Activated CD4-positive, alpha-beta T cell treated with anti-CD3 and anti-CD28 coated beads, Interleukin-2, Interleukin-4, amounts not matched to agents 100 ng/mL and 50 ng/mL, durations not matched to agents 16 hours and 8 hours (primary cell): ENCODE results near the gene KLHL14.

ENCODE experiments used
- DNase-seq: peaks from one replicate; pipeline ENCODE4 v3.0.0-alpha.2; 2020; ENCODE audit warnings: low spot score

The KLHL14 gene

GRCh38 chr18:32634876-32635431 is 137.9 kb downstream of the KLHL14 start:
- no peak for DNase-seq

DNA sequence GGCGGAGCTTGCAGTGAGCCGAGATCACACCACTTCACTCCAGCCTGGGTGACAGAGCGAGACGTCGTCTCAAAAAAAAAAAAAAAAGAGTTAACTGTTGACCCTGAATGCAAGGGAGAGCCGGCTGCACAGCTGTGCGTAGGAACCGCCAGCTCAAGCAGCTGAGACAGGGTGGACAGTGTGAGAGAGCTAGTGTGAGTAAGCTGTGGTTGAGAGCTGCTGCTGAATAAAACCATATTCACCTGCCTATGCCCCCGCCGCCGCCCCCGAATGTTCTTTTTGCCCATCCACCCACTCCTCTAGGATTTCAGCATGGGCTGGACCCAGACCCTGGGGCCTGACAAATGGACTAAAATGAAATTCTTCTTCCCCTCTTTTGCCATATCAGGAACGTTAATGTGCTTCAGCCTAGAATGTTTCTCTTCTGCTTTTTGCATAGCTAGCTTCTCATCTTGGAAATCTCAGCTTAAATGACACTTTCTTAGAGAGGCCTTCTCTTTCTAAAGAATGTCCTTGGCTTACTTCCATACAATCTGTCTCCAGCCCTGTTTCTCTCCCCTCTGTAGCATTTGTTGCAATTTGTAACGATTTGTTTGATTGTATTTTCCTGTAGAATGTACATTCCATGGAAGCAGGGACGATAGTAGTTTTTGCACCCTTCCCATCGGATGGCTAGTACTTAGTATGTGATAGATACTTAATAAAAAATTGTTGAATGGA is 142.7 kb downstream of the KLHL14 start:
- DNase-seq = no peak

DNA sequence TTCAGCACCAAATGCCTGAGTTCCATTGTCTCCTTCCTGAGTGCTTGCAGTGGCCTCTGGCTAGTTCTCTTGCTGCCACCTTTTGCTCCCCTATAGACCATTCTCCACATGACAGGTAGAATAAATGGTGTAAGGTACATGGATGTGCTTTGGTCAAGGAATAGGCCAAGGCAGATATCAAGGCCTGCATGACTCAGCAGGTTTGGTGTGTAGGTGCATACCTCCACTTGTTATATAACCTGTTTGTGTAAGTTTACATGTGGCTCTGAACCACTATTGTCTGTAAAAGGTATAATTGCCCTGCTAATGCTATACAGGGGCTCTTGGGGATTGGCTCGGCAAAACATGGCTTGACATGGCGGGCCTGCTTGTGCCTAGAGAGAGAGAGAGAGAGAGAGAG is 143.5 kb downstream of the KLHL14 start:
- DNase-seq = no peak

DNA sequence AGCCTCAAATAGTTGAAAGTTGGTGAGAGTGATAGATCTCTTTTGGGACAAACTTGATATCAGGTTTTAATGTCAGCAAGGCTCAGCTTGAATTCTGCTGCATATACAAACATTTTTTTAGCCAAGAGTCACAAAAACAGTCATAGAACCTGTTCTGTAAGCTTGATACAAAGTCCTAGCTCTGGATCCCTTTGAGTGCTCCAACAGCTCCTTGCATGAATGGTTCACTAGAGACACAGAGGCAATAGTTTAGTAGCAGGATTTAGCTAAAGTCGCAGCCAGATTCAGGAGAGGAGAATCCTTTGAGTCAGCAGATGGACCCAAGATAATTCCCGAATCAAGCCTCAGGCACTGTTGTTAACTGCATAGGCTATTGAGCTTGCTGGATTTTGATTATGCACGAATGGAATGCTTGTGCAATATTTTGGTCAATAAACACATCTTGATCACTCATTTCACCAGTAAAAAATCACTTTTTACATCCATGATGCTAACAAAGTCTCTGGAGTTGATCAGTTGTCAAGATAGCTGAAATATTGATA is 148.6 kb downstream of the KLHL14 start:
- DNase-seq = no peak

DNA sequence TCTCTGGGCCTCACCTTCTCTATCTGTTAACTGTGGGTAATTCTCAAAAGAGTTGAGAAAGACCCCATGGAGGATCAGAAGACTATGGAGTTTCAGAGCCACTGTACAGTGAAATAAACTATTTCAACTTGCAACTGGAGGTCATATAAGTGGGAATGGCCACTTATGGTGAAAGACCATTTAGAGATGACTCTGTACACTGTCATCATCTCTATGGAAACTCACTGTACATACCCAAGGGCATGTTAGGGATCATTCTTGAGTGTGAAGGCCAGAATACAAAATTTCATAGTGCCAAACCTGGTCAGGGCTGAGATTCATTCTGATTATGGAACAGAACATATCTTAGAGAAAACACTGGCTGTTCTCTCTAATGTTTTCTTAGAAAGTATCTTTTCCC is 149.3 kb downstream of the KLHL14 start:
- no peak for DNase-seq
